IMR-90 (cell line): ENCODE data around the gene L3MBTL4. TPM values are rescaled to one million over a fixed set of nuclear protein-coding genes. Genes with fewer than 3 reads are reported as not detected.
A peak's percentile ranks its signal among the peaks of the same experiment; 100 is the strongest.

Source experiments
- ATAC-seq: fragments of 200-7000 bp; cut with Tn5 transposase; 2 replicates; pipeline ENCODE4 v1.9.1; 2020; ENCODE audit warnings: low read depth, mild to moderate bottlenecking, moderate library complexity
- BruUV-seq: library from RNA; stranded (reverse); fragments of 400-500 nt; replicated peaks from 2 replicates; lab custom pipeline; 2021; lab: Mats Ljungman, UMichigan
- CTCF ChIA-PET: fragments of 300-600 bp; formaldehyde crosslinking; extraction: SDS; loops from one replicate; lab custom pipeline; 2021; ENCODE audit warnings: antibody characterized with exemption; lab: Yijun Ruan, JAX
- POLR2A ChIA-PET: fragments of 300-600 bp; sonication (Branson Sonifier 250); formaldehyde crosslinking; loops from one replicate; lab custom pipeline; 2022; ENCODE audit warnings: antibody characterized with exemption; ENCODE audit not compliant: unreplicated experiment; lab: Charles Lee
- DNase-seq: peaks from one replicate; pipeline ENCODE4 v3.0.0; 2013
- H2AFZ ChIP-seq: replicated peaks from 2 replicates; pipeline ENCODE3; 2013; ENCODE audit warnings: low read length, mild to moderate bottlenecking; ENCODE audit not compliant: poor library complexity
- H2AK5ac ChIP-seq: 2 replicates; pipeline ENCODE4 v1.6.1; 2013; ENCODE audit warnings: low read depth, low read length, inconsistent platforms
- H2AK9ac ChIP-seq: replicated peaks from 2 replicates; pipeline ENCODE3; 2013; ENCODE audit warnings: mild to moderate bottlenecking, low read depth, low read length, moderate library complexity; ENCODE audit not compliant: poor library complexity
- H2BK120ac ChIP-seq: 2 replicates; pipeline ENCODE4 v1.6.1; 2013; ENCODE audit warnings: low read depth, low read length, inconsistent platforms
- H2BK15ac ChIP-seq: 3 replicates; pipeline ENCODE4 v1.6.1; 2013; ENCODE audit warnings: low read depth, low read length, inconsistent platforms
- H2BK20ac ChIP-seq: 2 replicates; pipeline ENCODE4 v1.6.1; 2013; ENCODE audit warnings: low read depth, mild to moderate bottlenecking, inconsistent platforms, low read length, moderate library complexity
- H2BK5ac ChIP-seq: 2 replicates; pipeline ENCODE4 v1.6.1; 2013; ENCODE audit warnings: mild to moderate bottlenecking, low read depth, low read length, inconsistent platforms; ENCODE audit not compliant: poor library complexity, severe bottlenecking
- H3K14ac ChIP-seq: replicated peaks from 2 replicates; pipeline ENCODE4 v1.6.1; 2013; ENCODE audit warnings: low read depth, low read length, inconsistent platforms
- H3K18ac ChIP-seq: 2 replicates; pipeline ENCODE4 v1.6.1; 2013; ENCODE audit warnings: low read depth, low read length, control low read depth
- H3K23ac ChIP-seq: 2 replicates; pipeline ENCODE4 v1.6.1; 2013; ENCODE audit warnings: low read depth, low read length, inconsistent platforms
- H3K27ac ChIP-seq: 2 replicates; pipeline ENCODE4 v1.5.1; 2013; ENCODE audit warnings: mild to moderate bottlenecking, control low read depth, low read length; ENCODE audit not compliant: insufficient read depth
- H3K27me3 ChIP-seq: 2 replicates; pipeline ENCODE4 v1.6.1; 2013; ENCODE audit warnings: low read length; ENCODE audit not compliant: control insufficient read depth, insufficient read depth
- H3K36me3 ChIP-seq: 2 replicates; pipeline ENCODE4 v1.6.1; 2013; ENCODE audit warnings: low read length, mixed read lengths; ENCODE audit not compliant: control insufficient read depth, insufficient read depth
- H3K4ac ChIP-seq: 2 replicates; pipeline ENCODE4 v1.6.1; 2013; ENCODE audit warnings: low read depth, low read length, inconsistent platforms
- H3K4me1 ChIP-seq: 2 replicates; pipeline ENCODE4 v1.6.1; 2013; ENCODE audit warnings: low read length, mixed read lengths; ENCODE audit not compliant: control insufficient read depth, insufficient read depth
- H3K4me2 ChIP-seq: 2 replicates; pipeline ENCODE4 v1.6.1; 2013; ENCODE audit warnings: low read depth, mild to moderate bottlenecking, control low read depth, low read length, moderate library complexity
- H3K4me3 ChIP-seq: 2 replicates; pipeline ENCODE4 v1.5.1; 2013; ENCODE audit warnings: low read depth, mild to moderate bottlenecking, control low read depth, low read length, moderate library complexity; ENCODE audit not compliant: insufficient read depth
- H3K56ac ChIP-seq: 2 replicates; pipeline ENCODE4 v1.6.1; 2013; ENCODE audit warnings: low read length, inconsistent platforms; ENCODE audit not compliant: insufficient read depth; ENCODE audit errors: extremely low read depth
- H3K79me1 ChIP-seq, 2 experiments: 2 replicates each; pipeline ENCODE4 v1.6.1; 2013; ENCODE audit warnings: low read length in 2 of 2, inconsistent platforms in 1 of 2, low read depth in 1 of 2
- H3K9ac ChIP-seq: 2 replicates; pipeline ENCODE4 v1.6.1; 2013; ENCODE audit warnings: low read depth, low read length, control low read depth
- H3K9me1 ChIP-seq: 2 replicates; pipeline ENCODE4 v1.6.1; 2013; ENCODE audit warnings: low read length, inconsistent platforms; ENCODE audit not compliant: insufficient read depth
- H3K9me3 ChIP-seq: 2 replicates; pipeline ENCODE4 v1.6.1; 2013; ENCODE audit warnings: low read length; ENCODE audit not compliant: control insufficient read depth, insufficient read depth
- H4K20me1 ChIP-seq: 2 replicates; pipeline ENCODE4 v1.6.1; 2013; ENCODE audit warnings: low read length, inconsistent platforms; ENCODE audit not compliant: insufficient read depth
- H4K5ac ChIP-seq: 2 replicates; pipeline ENCODE4 v1.6.1; 2013; ENCODE audit warnings: mild to moderate bottlenecking, low read depth, low read length, control low read depth
- H4K8ac ChIP-seq, 2 experiments: 2 replicates each; pipeline ENCODE4 v1.6.1; 2013; ENCODE audit warnings: low read depth in 2 of 2, low read length in 2 of 2, control low read depth in 1 of 2, inconsistent platforms in 1 of 2
- H4K91ac ChIP-seq: 2 replicates; pipeline ENCODE4 v1.6.1; 2013; ENCODE audit warnings: low read depth, low read length, inconsistent platforms; ENCODE audit not compliant: insufficient read depth
- BHLHE40 ChIP-seq: fragments of 150-350 bp; IDR thresholded peaks from 2 replicates; pipeline ENCODE4 v1.6.1; 2016; ENCODE audit warnings: mild to moderate bottlenecking, low read depth, low read length
- CEBPB ChIP-seq: IDR thresholded peaks from 2 replicates; pipeline ENCODE4 v1.6.1; 2012; ENCODE audit warnings: low read depth, low read length, improper control_type of control experiment
- CHD1 ChIP-seq: IDR thresholded peaks from 2 replicates; pipeline ENCODE4 v1.6.1; 2012; ENCODE audit warnings: low read depth, low read length, improper control_type of control experiment
- FOS ChIP-seq: fragments of 150-350 bp; IDR thresholded peaks from 2 replicates; pipeline ENCODE4 v1.6.1; 2016; ENCODE audit warnings: low read depth, low read length
- MAFK ChIP-seq: IDR thresholded peaks from 2 replicates; pipeline ENCODE4 v1.6.1; 2012; ENCODE audit warnings: low read depth, low read length, improper control_type of control experiment
- MXI1 ChIP-seq: IDR thresholded peaks from 2 replicates; pipeline ENCODE4 v1.6.1; 2012; ENCODE audit warnings: low read depth, mild to moderate bottlenecking, low read length, moderate library complexity, borderline replicate concordance
- NFE2L2 ChIP-seq: fragments of 150-350 bp; IDR thresholded peaks from 2 replicates; pipeline ENCODE4 v1.6.1; 2016; ENCODE audit warnings: low read depth, mild to moderate bottlenecking, low read length
- RAD21 ChIP-seq: IDR thresholded peaks from 2 replicates; pipeline ENCODE4 v1.6.1; 2012; ENCODE audit warnings: low read length, improper control_type of control experiment
- RCOR1 ChIP-seq: IDR thresholded peaks from 2 replicates; pipeline ENCODE4 v1.6.1; 2012; ENCODE audit warnings: mild to moderate bottlenecking, low read length, improper control_type of control experiment; ENCODE audit not compliant: insufficient replicate concordance
- WGBS, 2 experiments: methylation state at CpG; one replicate each; pipeline versions ENCODE4 v1.1.5 to v1.1.7; 2013; ENCODE audit warnings: missing lambda C conversion rate in 2 of 2; ENCODE audit not compliant: insufficient read length in 1 of 2; ENCODE audit errors: extremely low coverage in 2 of 2; 5-methylcytosine and 5-hydroxymethylcytosine counted together
- dilution Hi-C: fragments of 300-500 bp; cut with HindIII; formaldehyde crosslinking; loops from one replicate; pipeline ENCODE4 v1.14.3; 2018; ENCODE audit warnings: low sequenced_read_pairs; ENCODE audit not compliant: unreplicated experiment
- in situ Hi-C: fragments of 300-500 bp; cut with MboI; formaldehyde crosslinking; loops from 3 replicates; pipeline ENCODE4 v1.14.3; 2019; ENCODE audit warnings: low sequenced_read_pairs, inconsistent platforms, mixed read lengths
- intact Hi-C: fragments of 100-400 bp; cut with micrococcal nuclease; formaldehyde crosslinking; loops from 2 replicates; pipeline ENCODE4 v1.10.0; 2022
- polyA plus RNA-seq, 3 experiments: library from polyadenylated mRNA; depleted of rRNA; stranded (reverse); fragments of >200 nt; gene quantifications; 2 replicates each; pipeline ENCODE4 v1.2.3, GENCODE V29; 2012; ENCODE audit warnings: low replicate concordance in 1 of 3
- total RNA-seq: library from RNA; depleted of rRNA; stranded (reverse); fragments of >200 nt; gene quantifications from 2 replicates; pipeline ENCODE4 v1.2.3, GENCODE V29; 2012

The L3MBTL4 gene
- total and polyA plus RNA-seq, 2 of the 4 experiments (the other 2 are of a cell fraction), result under 0.01 to 0.02 TPM

- in situ Hi-C loops, result no loop called here
Observed at GRCh38 chr18:6294148-6294784, 120.4 kb downstream of the L3MBTL4 start.

More at GRCh38 chr18:6294148-6294784, 120.4 kb downstream of the L3MBTL4 start:
- no peak overlapping the region for H3K18ac ChIP-seq
- intact Hi-C loops, result no loop called here
- H3K14ac ChIP-seq, result no peak overlapping the region
- no TSS peak for BruUV-seq
- H4K91ac ChIP-seq, result no peak overlapping the region
- no peak overlapping the region for H2AK5ac ChIP-seq
- no peaks in the 10 kb centered on the region for H3K27me3 ChIP-seq
- H3K4me1 ChIP-seq, result no peaks in the 10 kb centered on the region
- H2BK120ac ChIP-seq, result no peak overlapping the region
- TF ChIP-seq CHD1, result no peak
- no peak for TF ChIP-seq NFE2L2
- no peak for TF ChIP-seq RCOR1
- peak; percentile 63 for TF ChIP-seq MAFK
- TF ChIP-seq BHLHE40, result no peak
- no peak for TF ChIP-seq MXI1
- no peak for TF ChIP-seq RAD21
- TF ChIP-seq CEBPB, result no peak
- no peak for TF ChIP-seq FOS
- CTCF ChIA-PET, result no interaction called here
- no peak overlapping the region for H4K5ac ChIP-seq
- H4K20me1 ChIP-seq, result no peaks in the 10 kb centered on the region
- no peak overlapping the region for H2AK9ac ChIP-seq
- H3K9ac ChIP-seq, result no peak overlapping the region
- no peak overlapping the region for H2BK5ac ChIP-seq
- no peak overlapping the region for H2AFZ ChIP-seq
- H3K79me1 ChIP-seq, result no peaks in the 10 kb centered on the region
- ATAC-seq, result no peak
- no peak overlapping the region for H3K4me3 ChIP-seq
- no peak overlapping the region for H2BK20ac ChIP-seq
- POLR2A ChIA-PET, result no interaction called here
- H3K23ac ChIP-seq, result no peak overlapping the region
- no peak overlapping the region for H3K56ac ChIP-seq
- H4K8ac ChIP-seq, result no peak overlapping the region
- H3K4me2 ChIP-seq, result no peak overlapping the region
- H3K9me3 ChIP-seq, result no peaks in the 10 kb centered on the region
- DNase-seq, result no peak
- no peaks in the 10 kb centered on the region for H3K36me3 ChIP-seq
- WGBS, 2 experiments, result no CpG with 5 or more reads among the region's 4 CpGs
- H2BK15ac ChIP-seq, result no peak overlapping the region
- no peak overlapping the region for H3K4ac ChIP-seq
- dilution Hi-C loops, result no loop called here
- no peaks in the 10 kb centered on the region for H3K9me1 ChIP-seq
- no peak overlapping the region for H3K27ac ChIP-seq
